HuH-7.5 (cell line): ENCODE results near the gene POC1B.

Source experiments
- DNase-seq: peaks from one replicate; pipeline ENCODE4 v3.0.0; 2011; ENCODE audit warnings: low spot score

Gene POC1B

DNA sequence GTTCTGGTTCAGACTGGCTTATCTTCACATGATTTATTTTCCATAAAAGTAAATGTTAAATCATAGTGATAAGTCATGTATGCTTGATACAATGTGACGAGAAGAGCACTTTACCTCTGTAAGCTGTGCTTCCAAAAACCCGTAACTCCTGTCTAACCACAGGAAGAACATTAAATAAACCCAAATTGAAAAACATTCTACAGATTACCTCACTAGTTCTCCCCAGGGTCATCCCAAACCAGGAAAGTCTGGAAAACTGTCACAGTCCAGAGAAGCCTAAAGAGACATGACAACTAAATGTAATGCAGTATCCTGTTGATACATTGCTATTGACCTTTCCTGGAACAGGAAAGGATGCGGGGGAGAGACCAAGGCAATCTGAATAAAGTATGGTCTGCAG is 141.0 kb downstream of the POC1B start:
- DNase-seq = no peak

- DNase-seq = no peak
These were observed 141.6 kb downstream of the POC1B start for GRCh38 chr12:89384050-89384758.

- no peak for DNase-seq
These were observed 142.4 kb downstream of the POC1B start for GRCh38 chr12:89383235-89384049.

GRCh38 chr12:89382328-89382727 is 143.5 kb downstream of the POC1B start:
- no peak for DNase-seq

GRCh38 chr12:89379839-89380467 is 145.9 kb downstream of the POC1B start:
- DNase-seq = no peak

DNA sequence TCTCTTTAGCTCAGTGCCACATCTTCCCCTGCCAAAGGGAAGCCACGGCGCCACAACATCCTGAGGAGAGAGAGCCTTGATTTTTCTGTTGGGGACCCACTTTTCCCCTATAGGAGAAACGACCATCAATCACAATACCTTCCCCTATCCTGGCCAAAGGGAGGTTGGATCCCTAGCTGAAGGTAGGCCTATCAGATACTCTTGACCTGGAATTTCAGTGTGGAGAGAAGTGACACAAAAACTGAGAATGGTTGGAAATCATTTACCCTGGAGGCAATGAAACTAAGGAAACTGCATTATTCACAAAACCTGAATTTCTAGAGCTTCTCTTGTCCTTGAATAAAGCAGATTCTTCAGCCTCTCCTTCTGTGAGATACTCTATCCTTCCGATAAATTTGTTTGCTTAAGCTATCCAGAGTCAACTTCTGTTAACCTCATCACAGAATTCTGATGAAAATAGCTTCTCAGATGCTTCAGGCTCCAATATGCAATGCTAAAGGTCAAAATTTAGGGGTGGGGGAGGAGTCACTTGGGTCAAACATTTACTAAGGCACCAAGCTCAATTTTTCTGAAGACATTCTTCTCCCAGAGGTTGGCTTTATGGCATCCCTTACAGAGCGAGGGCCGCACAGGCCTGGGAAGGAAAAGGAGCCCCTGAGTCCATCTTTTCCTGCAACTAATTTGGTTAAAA is 146.6 kb downstream of the POC1B start:
- DNase-seq = no peak

GRCh38 chr12:89376844-89377243 is 149.0 kb downstream of the POC1B start:
- DNase-seq = no peak

DNA sequence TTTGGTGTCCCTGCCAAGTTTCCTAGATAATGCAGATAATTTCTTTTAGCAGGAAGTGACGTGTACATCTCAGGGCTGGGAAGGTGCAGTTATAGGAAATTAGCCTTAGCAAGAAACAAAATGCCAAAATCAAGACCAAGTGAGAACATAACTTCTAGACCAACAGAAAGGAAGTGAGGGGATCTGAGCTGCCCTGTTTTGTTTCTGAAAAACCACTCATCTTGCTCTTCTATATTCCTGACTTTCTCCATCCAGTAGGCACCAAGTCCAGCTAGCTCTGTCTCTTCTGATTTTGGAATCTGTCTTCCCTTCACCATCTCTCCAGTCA is 149.7 kb downstream of the POC1B start:
- DNase-seq = no peak

GRCh38 chr12:89373763-89374572 is 151.9 kb downstream of the POC1B start:
- no peak for DNase-seq

DNA sequence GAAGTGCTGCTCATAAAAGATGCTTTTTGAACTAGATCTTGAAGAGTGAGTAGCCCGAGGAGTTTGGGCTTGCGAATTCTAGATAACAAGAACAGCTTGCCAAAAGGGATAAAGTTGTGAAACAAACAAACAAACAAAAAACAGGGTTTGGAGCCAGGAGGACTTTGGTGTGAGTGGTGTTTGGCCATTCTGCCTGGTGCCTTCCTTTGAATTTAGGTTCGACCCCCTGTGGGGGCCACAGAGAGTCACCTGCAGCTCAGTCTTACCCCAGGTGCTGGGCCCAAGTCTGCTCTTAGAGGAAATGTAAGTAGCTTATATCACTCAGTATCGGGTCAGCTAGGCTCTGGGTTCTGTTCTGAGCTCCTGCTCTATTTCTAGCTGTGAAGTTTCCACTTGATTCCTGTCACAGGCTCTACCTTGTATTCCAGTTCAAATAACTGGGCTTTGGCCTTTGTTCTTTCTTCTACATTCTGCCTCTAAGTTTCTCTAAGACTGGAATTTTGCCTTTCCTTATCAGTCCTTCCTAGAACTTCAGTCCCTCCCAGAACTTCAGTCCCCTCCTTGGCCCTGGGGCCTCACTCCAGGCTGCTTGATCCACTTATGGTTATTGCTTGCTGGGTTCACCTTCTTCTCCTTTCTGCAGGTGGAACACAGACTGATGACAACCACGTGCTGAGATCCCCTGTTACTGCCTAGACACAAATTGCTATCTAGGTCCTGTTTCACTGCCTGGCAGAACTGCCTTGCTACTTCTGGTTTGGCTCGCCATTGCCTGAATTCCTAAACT is 153.1 kb downstream of the POC1B start:
- DNase-seq = no peak

GRCh38 chr12:89370850-89371249 is 155.0 kb downstream of the POC1B start:
- no peak for DNase-seq

DNA sequence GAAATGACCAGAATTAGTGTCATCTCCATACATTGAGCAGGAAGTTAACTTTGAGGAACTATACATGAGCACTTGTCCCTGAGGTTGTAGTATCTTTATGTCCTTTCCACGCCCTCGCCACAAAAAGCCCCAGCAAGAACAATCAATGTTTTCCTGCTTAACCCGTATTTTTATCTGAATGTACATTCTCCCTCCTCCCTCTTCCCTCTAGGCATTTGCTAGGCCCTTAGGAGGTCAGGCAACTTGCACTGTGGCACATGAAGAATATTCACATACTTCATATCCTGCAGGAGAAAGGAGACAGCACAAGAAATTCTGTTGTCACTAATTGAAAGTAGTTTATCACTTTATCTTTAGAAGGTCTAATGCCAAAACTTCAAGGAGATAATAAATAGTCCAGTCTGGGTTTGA is 155.4 kb downstream of the POC1B start:
- no peak for DNase-seq
